Measurements from ENCODE around the gene CSNK2A1.

DNA sequence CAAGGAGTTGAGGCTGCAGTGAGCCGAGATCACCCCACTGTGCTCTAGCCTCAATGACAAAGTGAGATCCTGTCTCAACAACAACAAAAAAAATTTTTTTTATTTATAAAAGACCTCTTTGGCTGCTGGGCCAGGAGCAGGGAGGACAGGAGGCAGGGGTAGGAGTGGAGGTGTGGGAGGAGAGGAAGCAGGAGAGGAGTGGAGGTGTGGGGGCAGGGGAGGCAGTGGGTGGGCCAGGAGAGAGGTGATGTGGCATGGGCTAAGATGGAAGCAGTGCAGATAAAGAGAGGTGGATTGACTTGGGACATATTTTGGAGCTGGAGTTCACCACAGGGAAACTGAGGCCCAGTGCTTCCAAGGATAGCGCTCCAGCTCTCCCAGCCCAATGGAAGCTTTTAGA, 13.4 kb upstream of the CSNK2A1 start:
- TF ChIP-seq CTCF (IDR thresholded peaks at IDR 0.05; ENCODE audit: poor library complexity, severe bottlenecking) (no peak), POLR2AphosphoS5 (IDR thresholded peaks at IDR 0.05) (no peak), MXI1 (conservative IDR thresholded peaks at IDR 0.05; ENCODE audit: poor library complexity, severe bottlenecking) (no peak), TAF1 (IDR thresholded peaks at IDR 0.05; ENCODE audit: low read depth) (no peak), SMC3 (conservative IDR thresholded peaks at IDR 0.05; ENCODE audit: poor library complexity) (no peak), EP300 (conservative IDR thresholded peaks at IDR 0.05; ENCODE audit: poor library complexity, severe bottlenecking) (no peak), REST (IDR thresholded peaks at IDR 0.05; ENCODE audit: borderline replicate concordance) (no peak), EZH2 (IDR thresholded peaks at IDR 0.05; ENCODE audit: borderline replicate concordance, insufficient read depth, low read length, poor library complexity, severe bottlenecking) (no peak), RAD21 (conservative IDR thresholded peaks at IDR 0.05) (no peak)
